HG03108 (cell line): ENCODE data around the gene PRKG1.
"Not testable (repeated sequence)": the region's sequence is repeated elsewhere in the genome, so short reads cannot be mapped to it uniquely, and the experiment has no call there.

Experiments used
- ATAC-seq: cut with Tn5 transposase; IDR thresholded peaks from one replicate; pipeline ENCODE4 v1.9.1; 2021; ENCODE audit warnings: moderate library complexity; ENCODE audit not compliant: unreplicated experiment

Gene PRKG1

GRCh38 chr10:51716981-51717380 is 642.7 kb downstream of the PRKG1 start:
- ATAC-seq, result no peak

GRCh38 chr10:51718804-51719291 is 644.6 kb downstream of the PRKG1 start:
- ATAC-seq, result no peak

GRCh38 chr10:51724038-51724437 is 649.8 kb downstream of the PRKG1 start:
- ATAC-seq, result no peak

GRCh38 chr10:51729822-51730555 is 655.7 kb downstream of the PRKG1 start:
- no peak for ATAC-seq

GRCh38 chr10:51733057-51733456 is 658.8 kb downstream of the PRKG1 start:
- ATAC-seq, result no peak

- ATAC-seq, result peak; percentile 94
Observed at GRCh38 chr10:51743146-51743545, 668.9 kb downstream of the PRKG1 start.

GRCh38 chr10:51744235-51745000 is 670.1 kb downstream of the PRKG1 start:
- ATAC-seq, result no peak

GRCh38 chr10:51745397-51745796 is 671.1 kb downstream of the PRKG1 start:
- no peak for ATAC-seq

- no peak for ATAC-seq
Observed at GRCh38 chr10:51747216-51747615, 672.9 kb downstream of the PRKG1 start.

GRCh38 chr10:51748959-51749358 is 674.7 kb downstream of the PRKG1 start:
- ATAC-seq, result no peak

GRCh38 chr10:51758366-51758765 is 684.1 kb downstream of the PRKG1 start:
- no peak for ATAC-seq

- not testable (repeated sequence) for ATAC-seq
Observed at GRCh38 chr10:51758838-51759237, 684.6 kb downstream of the PRKG1 start.

GRCh38 chr10:51759896-51760534 is 685.7 kb downstream of the PRKG1 start:
- peak; percentile 54 for ATAC-seq

- no peak for ATAC-seq
Observed at GRCh38 chr10:51760864-51761640, 686.8 kb downstream of the PRKG1 start.

GRCh38 chr10:51763746-51764145 is 689.5 kb downstream of the PRKG1 start:
- no peak for ATAC-seq

GRCh38 chr10:51765284-51765971 is 691.1 kb downstream of the PRKG1 start:
- no peak for ATAC-seq

- ATAC-seq, result no peak
Observed at GRCh38 chr10:51766423-51767102, 692.3 kb downstream of the PRKG1 start.

GRCh38 chr10:51767103-51767763 is 692.9 kb downstream of the PRKG1 start:
- no peak for ATAC-seq

GRCh38 chr10:51768886-51769465 is 694.7 kb downstream of the PRKG1 start:
- no peak for ATAC-seq
